LNCaP clone FGC (cell line): ENCODE data around the gene RAB10.
A peak's percentile ranks its signal among the peaks of the same experiment; 100 is the strongest.

Source experiments
- DNase-seq: peaks from one replicate; pipeline ENCODE4 v3.0.0-alpha.2; 2011; ENCODE audit warnings: low read depth
- H3K4me3 ChIP-seq: 2 replicates; pipeline ENCODE4 v1.5.1; 2011; ENCODE audit warnings: mild to moderate bottlenecking, low read depth, low read length, control low read depth
- TF ChIP-seq, protein P1 (sequence below): IDR thresholded peaks from 2 replicates; pipeline ENCODE4 v1.5.1; 2012; ENCODE audit warnings: mild to moderate bottlenecking; ENCODE audit not compliant: control insufficient read depth, insufficient read depth; ENCODE audit errors: extremely low read depth

RAB10 gene

GRCh38 chr2:26064846-26065245 is 31.0 kb downstream of the RAB10 start:
- DNase-seq = peak; percentile 58
- TF ChIP-seq, protein P1, sequence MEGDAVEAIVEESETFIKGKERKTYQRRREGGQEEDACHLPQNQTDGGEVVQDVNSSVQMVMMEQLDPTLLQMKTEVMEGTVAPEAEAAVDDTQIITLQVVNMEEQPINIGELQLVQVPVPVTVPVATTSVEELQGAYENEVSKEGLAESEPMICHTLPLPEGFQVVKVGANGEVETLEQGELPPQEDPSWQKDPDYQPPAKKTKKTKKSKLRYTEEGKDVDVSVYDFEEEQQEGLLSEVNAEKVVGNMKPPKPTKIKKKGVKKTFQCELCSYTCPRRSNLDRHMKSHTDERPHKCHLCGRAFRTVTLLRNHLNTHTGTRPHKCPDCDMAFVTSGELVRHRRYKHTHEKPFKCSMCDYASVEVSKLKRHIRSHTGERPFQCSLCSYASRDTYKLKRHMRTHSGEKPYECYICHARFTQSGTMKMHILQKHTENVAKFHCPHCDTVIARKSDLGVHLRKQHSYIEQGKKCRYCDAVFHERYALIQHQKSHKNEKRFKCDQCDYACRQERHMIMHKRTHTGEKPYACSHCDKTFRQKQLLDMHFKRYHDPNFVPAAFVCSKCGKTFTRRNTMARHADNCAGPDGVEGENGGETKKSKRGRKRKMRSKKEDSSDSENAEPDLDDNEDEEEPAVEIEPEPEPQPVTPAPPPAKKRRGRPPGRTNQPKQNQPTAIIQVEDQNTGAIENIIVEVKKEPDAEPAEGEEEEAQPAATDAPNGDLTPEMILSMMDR = no peak
- H3K4me3 ChIP-seq = no peak overlapping the region

GRCh38 chr2:26067186-26067974 is 33.5 kb downstream of the RAB10 start:
- no peak overlapping the region for H3K4me3 ChIP-seq
- TF ChIP-seq, protein P1 = no peak
- no peak for DNase-seq

DNA sequence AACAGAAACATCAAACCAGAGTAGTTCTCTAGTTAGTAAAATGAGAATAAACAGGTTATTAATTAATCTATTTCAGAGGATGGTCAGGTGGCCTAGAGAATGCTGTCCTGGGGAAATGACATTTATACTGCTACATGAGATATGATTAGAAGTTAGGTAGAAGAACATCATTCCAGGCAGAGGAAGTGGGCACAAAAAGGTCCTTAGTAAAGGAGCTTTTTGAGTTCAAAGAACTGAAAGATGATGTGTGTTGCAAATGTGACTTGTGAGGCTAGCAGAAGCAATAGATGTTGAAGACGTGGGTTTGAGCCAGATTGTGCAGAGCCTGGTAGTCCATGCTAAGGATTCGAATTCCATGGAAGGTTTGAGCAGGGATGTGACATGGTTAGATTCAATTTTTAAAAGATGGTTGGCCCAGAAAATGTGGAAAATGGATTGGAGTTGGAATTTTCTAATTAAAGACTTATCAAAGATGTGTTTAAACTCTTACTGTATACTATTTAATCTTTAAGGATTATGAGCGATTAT is 34.2 kb downstream of the RAB10 start:
- TF ChIP-seq, protein P1 = no peak
- DNase-seq = no peak
- H3K4me3 ChIP-seq = no peak overlapping the region

DNA sequence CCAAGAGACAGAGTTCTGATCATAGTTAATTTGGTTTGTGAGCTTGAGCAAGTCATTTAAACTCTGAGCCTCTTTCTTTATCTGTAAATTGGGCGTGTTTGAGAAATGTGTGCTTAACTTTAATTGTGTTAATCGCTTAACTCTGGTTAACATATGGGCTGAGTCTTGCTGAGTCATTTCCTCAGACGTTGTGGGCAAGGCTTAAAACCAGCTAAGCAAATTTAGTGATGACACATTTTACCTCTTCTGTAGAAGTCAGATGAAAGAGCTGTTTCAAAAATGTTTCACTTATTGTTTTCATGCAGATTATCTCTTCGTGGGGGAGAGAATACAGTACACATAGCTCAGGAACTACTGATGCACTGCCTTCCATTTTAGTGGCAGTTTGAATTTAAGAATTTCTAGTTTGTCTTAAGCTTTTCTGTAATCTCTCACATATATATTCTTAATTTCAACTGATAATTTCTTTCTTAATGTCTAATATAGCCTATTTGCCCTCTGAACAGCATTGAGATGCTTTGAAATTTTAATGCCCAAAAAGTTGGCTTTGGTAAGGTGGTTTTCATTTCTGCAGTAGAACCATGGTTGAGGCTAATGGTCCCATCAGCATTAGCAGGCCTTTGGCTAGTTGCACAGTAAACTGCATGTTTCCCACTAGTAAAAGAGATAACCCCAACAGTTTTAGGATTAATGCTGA is 34.9 kb downstream of the RAB10 start:
- TF ChIP-seq, protein P1 = no peak
- no peak for DNase-seq
- no peak overlapping the region for H3K4me3 ChIP-seq

GRCh38 chr2:26070730-26071129 is 36.8 kb downstream of the RAB10 start:
- TF ChIP-seq, protein P1 = no peak
- no peak for DNase-seq
- H3K4me3 ChIP-seq = no peak overlapping the region

- TF ChIP-seq, protein P1 = no peak
- no peak overlapping the region for H3K4me3 ChIP-seq
- DNase-seq = peak; percentile 75
Observed at GRCh38 chr2:26072925-26073768, 39.3 kb downstream of the RAB10 start.
